Nephron (organoid): Measurements from ENCODE around the gene NRP2.

Source experiments
- H3K27ac Mint-ChIP-seq, 3 experiments: 2 replicates each; pipeline ENCODE4 v1.8.0; 2020; ENCODE audit warnings: mixed read lengths in 3 of 3, mild to moderate bottlenecking in 2 of 3, moderate library complexity in 1 of 3
- H3K27me3 Mint-ChIP-seq: 2 replicates; pipeline ENCODE4 v1.8.0; 2021; ENCODE audit warnings: low read depth, mild to moderate bottlenecking, moderate library complexity, mixed read lengths
- H3K36me3 Mint-ChIP-seq: 2 replicates; pipeline ENCODE4 v1.8.0; 2020; ENCODE audit warnings: low read depth, mixed read lengths
- H3K4me1 Mint-ChIP-seq: 2 replicates; pipeline ENCODE4 v1.8.0; 2020; ENCODE audit warnings: mixed read lengths
- H3K4me3 Mint-ChIP-seq, 3 experiments: 2 replicates each; pipeline ENCODE4 v1.8.0; 2020; ENCODE audit warnings: mild to moderate bottlenecking in 3 of 3, mixed read lengths in 3 of 3, moderate library complexity in 2 of 3
- H3K9me3 Mint-ChIP-seq: 2 replicates; pipeline ENCODE4 v1.8.0; 2020; ENCODE audit warnings: mixed read lengths
- CTCF ChIP-seq, 3 experiments: fragments of 200-600 bp; sonication (generic); IDR thresholded peaks; one replicate each; pipeline ENCODE4 v1.5.0; 2021; ENCODE audit warnings: antibody characterized with exemption in 3 of 3; ENCODE audit not compliant: unreplicated experiment in 3 of 3

The NRP2 gene

GRCh38 chr2:205681401-205682238 is 681 bp upstream of the NRP2 start:
- no peak for TF ChIP-seq CTCF (IDR thresholded peaks at IDR 0.05; ENCODE audit: unreplicated experiment in 3 of 3)
- H3K27ac Mint-ChIP-seq = peak overlapping the region; percentile 70 to 92 (median 91)
- H3K36me3 Mint-ChIP-seq = no peaks in the 10 kb centered on the region
- H3K9me3 Mint-ChIP-seq = no peaks in the 10 kb centered on the region
- peaks cover 22% of the 10 kb centered on the region for H3K27me3 Mint-ChIP-seq
- H3K4me3 Mint-ChIP-seq = peak overlapping the region; percentile 85 to 94 (median 88)
- peaks cover 54% of the 10 kb centered on the region for H3K4me1 Mint-ChIP-seq

GRCh38 chr2:205682971-205683501 is 735 bp downstream of the NRP2 start:
- Mint-ChIP-seq H3K36me3 (no peaks in the 10 kb centered on the region), H3K4me3 (peak overlapping the region; percentile 92 to 98 (median 93)), H3K27ac (peak overlapping the region; percentile 79 to 92 (median 89)), H3K27me3 (peaks cover 28% of the 10 kb centered on the region), H3K9me3 (no peaks in the 10 kb centered on the region), H3K4me1 (peaks cover 65% of the 10 kb centered on the region)
- TF ChIP-seq CTCF (IDR thresholded peaks at IDR 0.05; ENCODE audit: unreplicated experiment in 3 of 3) = no peak

GRCh38 chr2:205683502-205684367 is 1.4 kb downstream of the NRP2 start:
- TF ChIP-seq CTCF (IDR thresholded peaks at IDR 0.05; ENCODE audit: unreplicated experiment in 3 of 3) = no peak
- Mint-ChIP-seq H3K9me3 (no peaks in the 10 kb centered on the region), H3K36me3 (no peaks in the 10 kb centered on the region), H3K4me1 (peaks cover 66% of the 10 kb centered on the region), H3K27me3 (peaks cover 28% of the 10 kb centered on the region), H3K27ac (peak overlapping the region; percentile 79 to 92 (median 89)), H3K4me3 (peak overlapping the region; percentile 92 to 98 (median 93))

- peaks cover 32% of the 10 kb centered on the region for H3K27me3 Mint-ChIP-seq
- H3K4me3 Mint-ChIP-seq = peak overlapping the region; percentile 92 to 98 (median 93)
- H3K36me3 Mint-ChIP-seq = peaks cover 3% of the 10 kb centered on the region
- H3K27ac Mint-ChIP-seq = peak overlapping the region; percentile 58 to 92 (median 67)
- peaks cover 70% of the 10 kb centered on the region for H3K4me1 Mint-ChIP-seq
- no peak for TF ChIP-seq CTCF (IDR thresholded peaks at IDR 0.05; ENCODE audit: unreplicated experiment in 3 of 3)
- H3K9me3 Mint-ChIP-seq = no peaks in the 10 kb centered on the region
Measured at GRCh38 chr2:205684871-205685313, 2.6 kb downstream of the NRP2 start.

- Mint-ChIP-seq H3K9me3 (no peaks in the 10 kb centered on the region), H3K27ac (peak overlapping the region; percentile 78 to 87 (median 84))
Measured at GRCh38 chr2:205685314-205686055, 3.2 kb downstream of the NRP2 start.

More at GRCh38 chr2:205685314-205686055, 3.2 kb downstream of the NRP2 start:
- Mint-ChIP-seq H3K27me3 (peaks cover 34% of the 10 kb centered on the region), H3K4me1 (peaks cover 64% of the 10 kb centered on the region), H3K36me3 (peaks cover 3% of the 10 kb centered on the region), H3K4me3 (peak overlapping the region; percentile 92 to 98 (median 93))
- no peak for TF ChIP-seq CTCF (IDR thresholded peaks at IDR 0.05; ENCODE audit: unreplicated experiment in 3 of 3)
